Measurements from ENCODE around the gene PLXNA2.

- TF ChIP-seq EZH2 (IDR thresholded peaks at IDR 0.05; ENCODE audit: low read depth): no peak
- no peak for TF ChIP-seq CTCF (conservative IDR thresholded peaks at IDR 0.05)
Observed at GRCh38 chr1:208098773-208099172, 145.4 kb downstream of the PLXNA2 start.

Data from PC-9 (cell line).